ENCODE data around the gene OAF. TPM values are rescaled to one million over a fixed set of nuclear protein-coding genes. Genes with fewer than 3 reads are reported as not detected.

The OAF gene
- total RNA-seq, 1 experiment from 2014 or later = 0.30 TPM

- DNase-seq = no peak
- Histone ChIP-seq H3K79me2 (ENCODE audit: low read length) (no peaks in the 10 kb centered on the region), H3K4me2 (ENCODE audit: low read depth, low read length, poor library complexity, severe bottlenecking) (no peak overlapping the region), H2AFZ (ENCODE audit: low read length) (no peak overlapping the region), H3K36me3 (ENCODE audit: insufficient read depth, low read length) (no peaks in the 10 kb centered on the region), H3K27ac (ENCODE audit: low read length) (no peak overlapping the region), H3K9me2 (replicated peaks; ENCODE audit: insufficient read depth, low read length) (no peaks in the 10 kb centered on the region), H3K9me3 (ENCODE audit: low read length) (no peaks in the 10 kb centered on the region), H3K4me1 (ENCODE audit: low read length) (no peaks in the 10 kb centered on the region), H3K4me3 (ENCODE audit: low read length) (no peak overlapping the region), H3K9ac (ENCODE audit: low read length) (no peak overlapping the region), H4K20me1 (ENCODE audit: insufficient read depth, low read depth, low read length) (no peaks in the 10 kb centered on the region), H3K27me3 (ENCODE audit: low read length) (no peaks in the 10 kb centered on the region)
These were observed 9.9 kb downstream of the OAF start for GRCh38 chr11:120220747-120221037.

DNA sequence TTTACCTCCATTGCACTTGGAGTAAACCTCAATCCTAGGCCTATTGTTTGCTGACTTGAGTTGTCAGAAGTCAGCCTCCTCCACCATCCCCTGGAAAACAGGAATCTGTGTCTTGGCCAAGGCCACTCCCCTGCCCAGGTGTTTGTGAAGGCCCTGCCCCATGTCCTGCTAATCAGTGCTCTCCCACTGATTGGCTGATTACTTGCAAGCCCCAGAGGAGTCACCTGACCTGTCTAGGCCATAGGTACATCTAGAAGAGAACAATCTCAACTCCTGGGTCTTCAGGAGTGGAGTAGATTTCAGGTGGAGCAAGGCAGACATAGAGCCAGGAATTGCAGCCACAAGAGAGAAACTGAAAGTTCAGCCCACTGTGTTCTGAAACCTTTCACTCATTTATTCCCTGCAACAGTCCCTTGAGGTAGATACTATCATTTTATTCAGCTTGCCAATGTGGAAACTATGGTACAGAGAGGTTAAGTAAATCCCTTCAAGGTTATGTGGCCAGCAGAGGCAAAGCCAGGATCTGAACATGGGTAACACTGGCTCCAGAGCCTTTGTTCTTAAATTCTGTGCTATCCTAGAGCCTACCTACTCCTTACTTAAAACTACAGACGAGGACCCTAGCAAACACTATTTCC, 10.4 kb downstream of the OAF start:
- no peaks in the 10 kb centered on the region for H3K4me1 ChIP-seq (ENCODE audit: low read length)
- H2AFZ ChIP-seq (ENCODE audit: low read length) = no peak overlapping the region
- no peak overlapping the region for H3K4me3 ChIP-seq (ENCODE audit: low read length)
- no peak overlapping the region for H3K27ac ChIP-seq (ENCODE audit: low read length)
- no peaks in the 10 kb centered on the region for H3K27me3 ChIP-seq (ENCODE audit: low read length)
- no peaks in the 10 kb centered on the region for H3K79me2 ChIP-seq (ENCODE audit: low read length)
- no peak overlapping the region for H3K9ac ChIP-seq (ENCODE audit: low read length)
- H3K9me3 ChIP-seq (ENCODE audit: low read length) = no peaks in the 10 kb centered on the region
- no peaks in the 10 kb centered on the region for H4K20me1 ChIP-seq (ENCODE audit: insufficient read depth, low read depth, low read length)
- H3K4me2 ChIP-seq (ENCODE audit: low read depth, low read length, poor library complexity, severe bottlenecking) = no peak overlapping the region
- no peak for DNase-seq
- no peaks in the 10 kb centered on the region for H3K9me2 ChIP-seq (replicated peaks; ENCODE audit: insufficient read depth, low read length)
- no peaks in the 10 kb centered on the region for H3K36me3 ChIP-seq (ENCODE audit: insufficient read depth, low read length)

- H3K4me3 ChIP-seq (ENCODE audit: low read length) = no peak overlapping the region
These were observed 12.1 kb downstream of the OAF start for GRCh38 chr11:120222916-120223315.

GRCh38 chr11:120223793-120224192, 13.0 kb downstream of the OAF start:
- no peak for DNase-seq
- Histone ChIP-seq H3K79me2 (ENCODE audit: low read length) (no peaks in the 10 kb centered on the region), H3K4me2 (ENCODE audit: low read depth, low read length, poor library complexity, severe bottlenecking) (no peak overlapping the region)

More at GRCh38 chr11:120222916-120223315, 12.1 kb downstream of the OAF start:
- DNase-seq = no peak
- H3K79me2 ChIP-seq (ENCODE audit: low read length) = no peaks in the 10 kb centered on the region
- no peaks in the 10 kb centered on the region for H4K20me1 ChIP-seq (ENCODE audit: insufficient read depth, low read depth, low read length)
- no peak overlapping the region for H3K9ac ChIP-seq (ENCODE audit: low read length)
- H3K9me3 ChIP-seq (ENCODE audit: low read length) = no peaks in the 10 kb centered on the region
- no peaks in the 10 kb centered on the region for H3K9me2 ChIP-seq (replicated peaks; ENCODE audit: insufficient read depth, low read length)
- no peak overlapping the region for H2AFZ ChIP-seq (ENCODE audit: low read length)
- H3K4me2 ChIP-seq (ENCODE audit: low read depth, low read length, poor library complexity, severe bottlenecking) = no peak overlapping the region
- H3K27ac ChIP-seq (ENCODE audit: low read length) = no peak overlapping the region
- H3K4me1 ChIP-seq (ENCODE audit: low read length) = no peaks in the 10 kb centered on the region
- no peaks in the 10 kb centered on the region for H3K36me3 ChIP-seq (ENCODE audit: insufficient read depth, low read length)
- H3K27me3 ChIP-seq (ENCODE audit: low read length) = no peaks in the 10 kb centered on the region

DNA sequence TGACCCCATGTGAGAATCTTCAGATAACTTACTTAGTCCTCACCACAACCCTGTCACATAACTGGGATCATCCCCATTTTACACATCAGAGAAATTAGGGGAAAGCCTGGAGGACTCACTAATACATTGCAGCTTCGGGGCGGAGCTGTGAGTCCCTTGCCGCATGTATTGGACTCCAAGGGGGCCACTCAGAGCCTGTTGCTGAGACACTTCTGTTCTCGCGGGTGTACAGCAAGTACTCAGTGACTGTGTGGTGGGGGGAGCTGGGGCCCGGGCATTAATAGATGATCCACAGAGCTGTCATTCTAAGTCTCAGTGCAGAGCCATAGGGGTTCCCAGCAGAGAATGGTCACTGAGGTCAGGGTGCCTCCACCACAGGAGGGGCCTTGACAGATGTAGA, 13.5 kb downstream of the OAF start:
- Histone ChIP-seq H3K9me2 (replicated peaks; ENCODE audit: insufficient read depth, low read length) (no peaks in the 10 kb centered on the region), H3K9me3 (ENCODE audit: low read length) (no peaks in the 10 kb centered on the region), H3K4me3 (ENCODE audit: low read length) (no peak overlapping the region), H3K27ac (ENCODE audit: low read length) (no peak overlapping the region), H3K27me3 (ENCODE audit: low read length) (no peaks in the 10 kb centered on the region), H2AFZ (ENCODE audit: low read length) (no peak overlapping the region), H3K4me1 (ENCODE audit: low read length) (no peaks in the 10 kb centered on the region), H4K20me1 (ENCODE audit: insufficient read depth, low read depth, low read length) (no peaks in the 10 kb centered on the region), H3K9ac (ENCODE audit: low read length) (no peak overlapping the region), H3K4me2 (ENCODE audit: low read depth, low read length, poor library complexity, severe bottlenecking) (no peak overlapping the region), H3K79me2 (ENCODE audit: low read length) (no peaks in the 10 kb centered on the region), H3K36me3 (ENCODE audit: insufficient read depth, low read length) (no peaks in the 10 kb centered on the region)
- DNase-seq = no peak

More at GRCh38 chr11:120223793-120224192, 13.0 kb downstream of the OAF start:
- H3K4me3 ChIP-seq (ENCODE audit: low read length) = no peak overlapping the region
- no peaks in the 10 kb centered on the region for H3K9me3 ChIP-seq (ENCODE audit: low read length)
- no peak overlapping the region for H3K9ac ChIP-seq (ENCODE audit: low read length)
- H3K36me3 ChIP-seq (ENCODE audit: insufficient read depth, low read length) = no peaks in the 10 kb centered on the region
- no peaks in the 10 kb centered on the region for H3K9me2 ChIP-seq (replicated peaks; ENCODE audit: insufficient read depth, low read length)
- no peaks in the 10 kb centered on the region for H3K27me3 ChIP-seq (ENCODE audit: low read length)
- no peak overlapping the region for H2AFZ ChIP-seq (ENCODE audit: low read length)
- no peaks in the 10 kb centered on the region for H3K4me1 ChIP-seq (ENCODE audit: low read length)
- no peaks in the 10 kb centered on the region for H4K20me1 ChIP-seq (ENCODE audit: insufficient read depth, low read depth, low read length)
- H3K27ac ChIP-seq (ENCODE audit: low read length) = no peak overlapping the region

GRCh38 chr11:120224972-120225909, 14.4 kb downstream of the OAF start:
- Histone ChIP-seq H2AFZ (ENCODE audit: low read length) (no peak overlapping the region), H3K4me2 (ENCODE audit: low read depth, low read length, poor library complexity, severe bottlenecking) (no peak overlapping the region)
- DNase-seq = no peak

DNA sequence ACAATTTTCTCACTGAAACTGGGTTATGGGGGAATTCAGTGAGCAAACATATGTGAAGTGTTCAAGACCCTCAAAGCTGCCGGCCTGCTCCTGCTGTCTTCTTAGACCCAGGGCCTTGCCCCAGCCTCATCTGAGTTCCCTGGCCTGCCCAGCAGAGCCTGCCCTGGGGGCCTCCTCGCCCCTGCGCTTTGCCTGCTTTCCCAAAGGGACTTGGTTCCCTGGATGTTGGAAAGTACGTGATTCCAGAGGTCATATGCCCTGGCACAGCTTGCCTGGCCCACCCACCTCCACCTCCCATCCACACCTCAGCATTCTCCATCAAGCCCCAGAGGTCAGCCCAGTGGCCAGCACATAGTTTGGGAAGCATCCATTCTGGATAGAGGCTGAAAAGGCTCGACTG, 15.4 kb downstream of the OAF start:
- Histone ChIP-seq H3K9me2 (replicated peaks; ENCODE audit: insufficient read depth, low read length) (no peaks in the 10 kb centered on the region), H3K4me2 (ENCODE audit: low read depth, low read length, poor library complexity, severe bottlenecking) (no peak overlapping the region), H3K79me2 (ENCODE audit: low read length) (no peaks in the 10 kb centered on the region), H3K4me3 (ENCODE audit: low read length) (no peak overlapping the region), H4K20me1 (ENCODE audit: insufficient read depth, low read depth, low read length) (no peaks in the 10 kb centered on the region), H2AFZ (ENCODE audit: low read length) (no peak overlapping the region), H3K27ac (ENCODE audit: low read length) (no peak overlapping the region), H3K9ac (ENCODE audit: low read length) (no peak overlapping the region), H3K9me3 (ENCODE audit: low read length) (no peaks in the 10 kb centered on the region), H3K4me1 (ENCODE audit: low read length) (no peaks in the 10 kb centered on the region), H3K36me3 (ENCODE audit: insufficient read depth, low read length) (no peaks in the 10 kb centered on the region), H3K27me3 (ENCODE audit: low read length) (no peaks in the 10 kb centered on the region)
- DNase-seq = no peak

More at GRCh38 chr11:120224972-120225909, 14.4 kb downstream of the OAF start:
- Histone ChIP-seq H3K27me3 (ENCODE audit: low read length) (no peaks in the 10 kb centered on the region), H3K4me3 (ENCODE audit: low read length) (no peak overlapping the region), H3K27ac (ENCODE audit: low read length) (no peak overlapping the region), H3K9me2 (replicated peaks; ENCODE audit: insufficient read depth, low read length) (no peaks in the 10 kb centered on the region), H3K79me2 (ENCODE audit: low read length) (no peaks in the 10 kb centered on the region), H3K4me1 (ENCODE audit: low read length) (no peaks in the 10 kb centered on the region), H3K9me3 (ENCODE audit: low read length) (no peaks in the 10 kb centered on the region), H3K36me3 (ENCODE audit: insufficient read depth, low read length) (no peaks in the 10 kb centered on the region), H4K20me1 (ENCODE audit: insufficient read depth, low read depth, low read length) (no peaks in the 10 kb centered on the region), H3K9ac (ENCODE audit: low read length) (no peak overlapping the region)

GRCh38 chr11:120226714-120227113, 15.9 kb downstream of the OAF start:
- Histone ChIP-seq H3K27ac (ENCODE audit: low read length) (no peak overlapping the region), H2AFZ (ENCODE audit: low read length) (no peak overlapping the region), H3K4me1 (ENCODE audit: low read length) (no peaks in the 10 kb centered on the region), H3K9me2 (replicated peaks; ENCODE audit: insufficient read depth, low read length) (no peaks in the 10 kb centered on the region), H3K27me3 (ENCODE audit: low read length) (no peaks in the 10 kb centered on the region), H3K9me3 (ENCODE audit: low read length) (no peaks in the 10 kb centered on the region), H3K4me3 (ENCODE audit: low read length) (no peak overlapping the region), H3K79me2 (ENCODE audit: low read length) (no peaks in the 10 kb centered on the region), H3K4me2 (ENCODE audit: low read depth, low read length, poor library complexity, severe bottlenecking) (no peak overlapping the region), H3K36me3 (ENCODE audit: insufficient read depth, low read length) (no peaks in the 10 kb centered on the region), H3K9ac (ENCODE audit: low read length) (no peak overlapping the region), H4K20me1 (ENCODE audit: insufficient read depth, low read depth, low read length) (no peaks in the 10 kb centered on the region)
- DNase-seq = no peak
